Activated CD8-positive, alpha-beta memory T cell treated with anti-CD3 and anti-CD28 coated beads, Interleukin-2, amount 10 ng/mL, durations not matched to agents 7 days and 5 days (primary cell): ENCODE data around the gene ZNF74. TPM values are rescaled to one million over a fixed set of nuclear protein-coding genes. Genes with fewer than 3 reads are reported as not detected.
"Not testable (repeated sequence)": the region's sequence is repeated elsewhere in the genome, so short reads cannot be mapped to it uniquely, and the experiment has no call there.

Experiments
- ATAC-seq: fragments of 150-1000 bp; cut with Tn5 transposase; one replicate; pipeline ENCODE4 v1.10.0; 2021; ENCODE audit warnings: moderate library complexity
- CTCF ChIA-PET: fragments of 350-600 bp; sonication (Branson Sonifier 250); formaldehyde crosslinking; loops from one replicate; lab custom pipeline; 2021; ENCODE audit warnings: antibody characterized with exemption; lab: Charles Lee
- DNase-seq: peaks from one replicate; pipeline ENCODE4 v3.0.0-alpha.2; 2020
- H3K27ac Mint-ChIP-seq: one replicate; pipeline ENCODE4 v1.8.0; 2021; ENCODE audit warnings: mild to moderate bottlenecking, mixed read lengths
- H3K27me3 Mint-ChIP-seq: one replicate; pipeline ENCODE4 v1.8.0; 2021; ENCODE audit warnings: mixed read lengths
- H3K36me3 Mint-ChIP-seq: one replicate; pipeline ENCODE4 v1.8.0; 2021; ENCODE audit warnings: mild to moderate bottlenecking, mixed read lengths
- H3K4me1 Mint-ChIP-seq: one replicate; pipeline ENCODE4 v1.8.0; 2021; ENCODE audit warnings: mixed read lengths
- H3K4me3 Mint-ChIP-seq: one replicate; pipeline ENCODE4 v1.8.0; 2021; ENCODE audit warnings: mild to moderate bottlenecking, moderate library complexity, mixed read lengths
- H3K9me3 Mint-ChIP-seq: one replicate; pipeline ENCODE4 v1.8.0; 2022; ENCODE audit warnings: low read depth, mixed read lengths
- total RNA-seq, 2 experiments: library from RNA; stranded (reverse); gene quantifications; one replicate each; pipeline ENCODE4 v1.2.3, GENCODE V29; 2021

Gene ZNF74
- total RNA-seq, 2 experiments from 2014 or later = 10.0 to 10.9 TPM

DNA sequence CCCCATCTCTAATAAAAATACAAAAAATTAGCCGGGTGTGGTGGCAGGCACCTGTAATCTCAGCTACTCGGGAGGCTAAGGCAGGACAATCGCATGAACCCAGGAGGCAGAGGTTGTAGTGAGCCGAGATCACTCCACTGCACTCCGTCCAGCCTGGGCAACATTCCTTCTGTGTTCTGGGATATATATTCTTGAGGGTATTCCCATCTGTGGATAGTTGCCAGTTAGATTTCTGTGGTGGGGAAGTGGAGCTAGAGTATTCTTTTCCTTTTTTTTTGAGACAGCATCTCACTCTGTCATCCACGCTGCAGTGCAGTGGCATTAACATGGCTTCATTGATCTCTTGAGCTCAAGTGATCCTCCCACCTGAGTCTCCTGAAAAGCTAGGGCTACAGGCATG is 9.1 kb upstream of the ZNF74 start:
- Mint-ChIP-seq H3K4me1 (no peaks in the 10 kb centered on the region), H3K4me3 (no peak overlapping the region), H3K27ac (no peak overlapping the region), H3K9me3 (no peaks in the 10 kb centered on the region), H3K27me3 (peaks cover 23% of the 10 kb centered on the region), H3K36me3 (peaks cover 2% of the 10 kb centered on the region)
- CTCF ChIA-PET = no interaction called here
- no peak for ATAC-seq
- no peak for DNase-seq

DNA sequence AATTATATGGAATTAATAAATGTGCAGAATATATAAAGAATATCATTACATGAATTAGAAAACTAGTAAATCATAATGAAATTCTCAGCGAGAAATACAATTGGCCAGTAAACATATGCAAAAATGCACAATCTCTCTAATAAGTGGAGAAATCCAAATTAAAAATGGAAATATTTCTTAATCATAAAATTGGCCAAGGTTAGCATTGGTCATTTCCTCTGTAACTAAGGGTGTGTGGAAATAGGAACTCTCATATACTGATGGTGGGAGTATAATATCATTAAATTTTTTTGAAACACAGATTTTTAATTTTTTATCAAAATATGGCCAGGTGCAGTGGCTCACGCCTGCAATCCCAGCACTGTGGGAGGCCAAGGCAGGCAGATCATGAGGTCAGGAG is 7.6 kb upstream of the ZNF74 start:
- Mint-ChIP-seq H3K36me3 (peaks cover 2% of the 10 kb centered on the region), H3K27me3 (peaks cover 23% of the 10 kb centered on the region), H3K4me1 (no peaks in the 10 kb centered on the region), H3K9me3 (no peaks in the 10 kb centered on the region), H3K27ac (no peak overlapping the region), H3K4me3 (no peak overlapping the region)
- DNase-seq = no peak
- no peak for ATAC-seq
- CTCF ChIA-PET = no interaction called here

DNA sequence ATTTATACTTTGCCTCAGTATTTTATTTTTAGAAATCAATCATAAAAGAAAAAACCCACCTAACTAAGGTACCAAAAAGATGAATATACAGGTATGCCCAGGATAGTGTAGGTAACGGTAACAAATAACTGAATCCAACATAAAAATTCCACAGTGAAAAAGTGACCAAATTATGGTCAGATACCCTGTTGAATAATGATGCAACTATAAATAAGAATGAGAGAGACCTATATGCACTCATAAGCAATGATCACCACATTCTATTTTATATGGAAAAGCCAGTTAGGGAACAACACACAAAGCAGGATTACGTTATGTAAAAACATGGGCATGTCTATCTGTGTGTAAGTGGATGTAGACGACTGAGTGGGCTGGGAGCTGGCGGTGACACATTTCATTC is 7.0 kb upstream of the ZNF74 start:
- peaks cover 19% of the 10 kb centered on the region for H3K27me3 Mint-ChIP-seq
- H3K36me3 Mint-ChIP-seq = peaks cover 2% of the 10 kb centered on the region
- ATAC-seq (no peak), DNase-seq (no peak)
- H3K9me3 Mint-ChIP-seq = no peaks in the 10 kb centered on the region
- no peaks in the 10 kb centered on the region for H3K4me1 Mint-ChIP-seq
- H3K4me3 Mint-ChIP-seq = no peak overlapping the region
- H3K27ac Mint-ChIP-seq = no peak overlapping the region
- CTCF ChIA-PET = no interaction called here

DNA sequence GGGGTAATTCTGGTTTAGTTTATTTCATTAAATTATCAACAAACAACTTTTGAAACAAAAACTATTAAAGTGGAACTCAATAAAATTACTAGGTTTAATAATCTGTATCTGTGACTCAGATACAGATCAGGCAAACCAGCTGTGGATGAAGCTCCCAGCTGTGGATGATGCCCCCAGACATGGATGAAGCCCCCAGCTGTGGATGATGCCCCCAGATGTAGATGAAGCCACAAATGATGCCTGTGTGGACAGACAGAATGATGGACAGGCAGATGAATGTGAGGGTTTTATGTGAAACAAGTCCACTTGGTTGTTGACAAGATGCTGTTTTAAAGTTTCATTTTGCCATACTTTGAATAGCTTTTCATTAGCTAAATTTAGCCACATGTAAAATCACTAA is 5.8 kb upstream of the ZNF74 start:
- Mint-ChIP-seq H3K36me3 (peaks cover 2% of the 10 kb centered on the region), H3K27ac (no peak overlapping the region), H3K4me1 (no peaks in the 10 kb centered on the region), H3K27me3 (peaks cover 14% of the 10 kb centered on the region), H3K9me3 (no peaks in the 10 kb centered on the region), H3K4me3 (no peak overlapping the region)
- CTCF ChIA-PET = interaction anchor here (1.3 kb wide), 1 partner anchor 30 kb away, joined by 5 read pairs; no protein-coding TSS in a partner anchor
- DNase-seq = no peak
- no peak for ATAC-seq

DNA sequence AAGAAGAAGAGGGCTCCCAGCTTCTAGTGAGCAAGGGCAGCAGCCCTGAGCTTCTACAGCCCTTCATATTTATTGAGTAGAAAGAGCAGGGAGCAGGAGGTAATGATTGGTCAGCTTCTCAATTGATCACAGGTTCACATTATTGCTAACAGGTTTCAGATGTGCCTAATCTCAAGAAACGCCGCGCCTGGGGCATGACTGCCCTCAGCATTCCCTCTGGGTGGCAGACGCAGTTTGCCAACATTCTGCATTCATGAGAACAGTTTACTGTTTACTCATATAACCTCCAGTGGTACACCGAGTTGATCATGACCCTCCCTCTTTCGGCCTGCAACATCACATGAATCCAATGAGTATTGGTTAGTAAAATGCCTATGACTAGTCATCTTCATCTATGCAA is 4.7 kb upstream of the ZNF74 start:
- no peaks in the 10 kb centered on the region for H3K9me3 Mint-ChIP-seq
- peaks cover 2% of the 10 kb centered on the region for H3K36me3 Mint-ChIP-seq
- ATAC-seq (no peak), DNase-seq (no peak)
- no peak overlapping the region for H3K4me3 Mint-ChIP-seq
- H3K27ac Mint-ChIP-seq = no peak overlapping the region
- peaks cover 2% of the 10 kb centered on the region for H3K4me1 Mint-ChIP-seq
- H3K27me3 Mint-ChIP-seq = peaks cover 12% of the 10 kb centered on the region
- CTCF ChIA-PET = no interaction called here

DNA sequence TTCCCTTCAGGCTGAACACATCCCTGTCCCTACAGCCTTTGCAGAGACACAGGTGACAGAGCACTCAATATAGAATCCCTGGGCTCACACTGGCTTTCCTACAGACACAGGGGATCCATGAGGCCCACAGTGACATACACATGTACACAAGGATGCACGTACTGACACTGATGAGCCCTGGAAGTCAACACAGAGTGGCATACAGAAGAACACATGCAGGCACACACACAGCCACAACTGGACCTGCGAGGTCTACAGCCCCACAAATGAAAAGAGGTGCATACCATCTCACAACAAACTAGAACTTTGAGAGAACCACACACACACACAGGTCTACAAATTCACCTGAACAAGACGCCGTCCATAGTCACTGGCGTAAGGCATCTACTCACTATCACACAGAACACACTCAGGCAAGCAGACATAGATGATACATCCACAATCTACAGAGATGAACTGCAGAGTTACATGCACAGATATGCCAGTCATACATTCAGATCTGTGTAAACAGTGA is 3.5 kb upstream of the ZNF74 start:
- H3K9me3 Mint-ChIP-seq = no peaks in the 10 kb centered on the region
- no peak for DNase-seq
- H3K36me3 Mint-ChIP-seq = peaks cover 2% of the 10 kb centered on the region
- H3K27me3 Mint-ChIP-seq = peaks cover 9% of the 10 kb centered on the region
- CTCF ChIA-PET = no interaction called here
- no peak overlapping the region for H3K4me3 Mint-ChIP-seq
- no peak overlapping the region for H3K27ac Mint-ChIP-seq
- ATAC-seq = no peak
- peaks cover 11% of the 10 kb centered on the region for H3K4me1 Mint-ChIP-seq

DNA sequence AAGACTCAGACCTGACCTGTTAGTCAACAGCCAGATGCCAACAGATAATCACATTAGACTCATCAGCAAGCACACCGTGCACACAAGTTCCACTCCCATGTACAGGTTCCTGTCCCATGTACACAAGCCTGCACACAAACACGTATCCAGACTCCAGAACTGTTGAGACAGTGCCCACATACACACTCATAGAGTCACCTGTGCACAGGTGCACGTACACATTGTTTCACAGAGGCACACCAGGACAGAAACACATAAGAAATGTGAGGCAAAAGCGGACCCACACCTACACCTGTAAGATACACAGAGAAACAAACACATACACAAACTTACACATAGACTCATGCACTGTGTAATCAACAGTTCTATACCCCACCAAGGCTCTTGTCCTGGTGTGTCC is 2.7 kb upstream of the ZNF74 start:
- CTCF ChIA-PET = interaction anchor here (1.0 kb wide), 1 partner anchor 27 kb away, joined by 3 read pairs; no protein-coding TSS in a partner anchor
- no peak for ATAC-seq
- Mint-ChIP-seq H3K36me3 (peaks cover 2% of the 10 kb centered on the region), H3K27ac (no peak overlapping the region), H3K4me1 (peaks cover 18% of the 10 kb centered on the region), H3K9me3 (no peaks in the 10 kb centered on the region), H3K27me3 (peaks cover 9% of the 10 kb centered on the region), H3K4me3 (no peak overlapping the region)
- no peak for DNase-seq

DNA sequence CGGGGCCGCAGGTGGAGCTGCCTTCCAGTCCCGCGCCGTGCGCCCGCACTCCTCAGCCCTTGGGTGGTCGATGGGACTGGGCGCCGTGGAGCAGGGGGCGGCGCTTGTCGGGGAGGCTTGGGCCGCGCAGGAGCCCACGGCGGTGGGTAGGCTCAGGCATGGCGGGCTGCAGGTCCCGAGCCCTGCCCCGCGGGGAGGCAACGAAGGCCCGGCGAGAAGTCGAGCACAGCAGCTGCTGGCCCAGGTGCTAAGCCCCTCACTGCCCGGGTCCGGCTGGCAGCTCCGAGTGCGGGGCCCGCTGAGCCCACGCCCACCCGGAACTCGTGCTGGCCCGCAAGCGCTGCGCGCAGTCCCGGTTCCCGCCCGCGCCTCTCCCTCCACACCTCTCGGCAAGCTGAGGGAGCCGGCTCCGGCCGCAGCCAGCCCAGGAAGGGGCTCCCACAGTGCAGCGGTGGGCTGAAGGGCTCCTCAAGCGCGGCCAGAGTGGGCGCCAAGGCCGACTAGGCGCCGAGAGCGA is 1.5 kb upstream of the ZNF74 start:
- not testable (repeated sequence) for DNase-seq, H3K27me3 Mint-ChIP-seq, H3K9me3 Mint-ChIP-seq, ATAC-seq, H3K27ac Mint-ChIP-seq, H3K4me3 Mint-ChIP-seq, H3K36me3 Mint-ChIP-seq
- CTCF ChIA-PET = interaction anchor here (1.0 to 1.2 kb wide), 2 partner anchors 26 to 64 kb away, joined by 3 to 6 read pairs; no protein-coding TSS in a partner anchor
- peaks cover 22% of the 10 kb centered on the region for H3K4me1 Mint-ChIP-seq

DNA sequence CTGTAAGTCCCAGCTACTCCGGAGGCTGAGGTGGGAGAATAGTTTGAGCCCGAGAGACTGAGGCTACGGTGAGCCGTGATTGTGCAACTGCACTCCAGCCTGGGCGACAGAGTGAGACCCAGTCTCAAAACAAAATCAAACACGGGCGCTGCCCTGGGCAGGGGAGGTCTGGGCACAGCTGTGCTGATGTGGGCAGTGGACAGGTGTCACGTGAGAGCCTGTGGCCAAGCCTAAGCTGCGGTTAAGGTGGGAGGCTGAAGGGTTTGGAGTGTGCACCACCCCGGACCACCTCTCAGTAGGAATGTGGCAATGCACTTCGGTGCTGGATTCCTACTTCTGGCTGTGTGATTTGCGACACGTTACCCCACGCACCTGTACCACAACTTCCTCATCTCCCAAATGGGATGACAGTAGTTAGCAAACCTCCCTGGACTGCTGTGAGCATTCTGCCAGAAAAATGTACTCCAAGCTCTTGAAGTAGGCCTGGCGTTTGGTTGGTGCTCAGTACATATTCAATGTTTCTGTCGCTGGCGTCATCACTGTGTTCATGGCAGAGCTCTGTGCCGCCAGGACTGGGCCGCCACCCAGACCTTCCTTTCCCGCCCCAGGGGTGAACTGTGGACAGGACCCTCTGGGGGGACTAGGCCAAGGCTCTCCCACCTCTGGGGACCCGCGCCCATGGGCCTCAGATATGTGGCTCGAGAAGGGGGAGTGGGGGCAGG is 807 bp upstream of the ZNF74 start:
- CTCF ChIA-PET = interaction anchor here (1.1 to 2.7 kb wide), 3 partner anchors 25 to 119 kb away, joined by 4 to 14 read pairs (median 6); no protein-coding TSS in a partner anchor
- Mint-ChIP-seq H3K9me3 (no peaks in the 10 kb centered on the region), H3K4me3 (peak overlapping the region; percentile 81), H3K36me3 (peaks cover 4% of the 10 kb centered on the region), H3K27me3 (no peaks in the 10 kb centered on the region), H3K27ac (peak overlapping the region; percentile 91), H3K4me1 (peaks cover 22% of the 10 kb centered on the region)
- no peak for DNase-seq
- no peak for ATAC-seq

DNA sequence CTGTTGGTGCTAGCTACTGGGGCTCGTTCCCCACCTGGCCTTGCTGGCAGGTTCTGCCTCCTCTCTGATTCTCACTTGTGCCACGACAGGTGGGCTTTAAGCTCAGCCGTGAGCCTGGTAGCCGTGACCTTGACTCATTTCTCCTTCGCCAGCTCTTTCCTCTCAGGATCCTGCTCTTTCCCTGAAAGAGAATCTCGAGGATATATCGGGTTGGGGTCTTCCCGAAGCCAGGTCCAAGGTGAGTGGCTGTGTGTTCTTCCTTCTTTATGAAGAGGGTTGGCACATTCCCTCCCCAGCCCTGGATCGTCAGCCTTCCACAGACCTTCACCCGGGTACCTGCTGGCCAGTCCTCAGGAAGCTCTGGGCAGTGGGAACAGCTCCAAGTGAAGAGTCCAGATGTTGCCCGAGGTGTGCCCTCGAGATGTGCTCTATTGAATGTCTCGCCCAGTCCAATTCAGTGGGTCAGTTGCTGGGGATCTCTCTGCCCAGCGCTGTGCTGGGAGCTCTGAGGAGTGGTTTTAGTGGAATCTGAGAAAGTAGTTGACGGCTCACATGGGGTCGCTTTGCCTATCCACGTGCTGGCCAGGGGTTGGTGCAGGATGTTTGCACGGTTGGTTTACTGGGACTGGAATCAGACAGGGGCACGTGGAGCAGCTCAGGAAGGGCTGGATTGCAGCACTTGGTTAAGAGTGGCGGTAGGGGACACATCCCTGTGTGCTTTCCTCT is 1.4 kb downstream of the ZNF74 start:
- Mint-ChIP-seq H3K27me3 (no peaks in the 10 kb centered on the region), H3K36me3 (peaks cover 2% of the 10 kb centered on the region), H3K27ac (peak overlapping the region; percentile 49), H3K4me1 (peaks cover 22% of the 10 kb centered on the region), H3K9me3 (no peaks in the 10 kb centered on the region), H3K4me3 (peak overlapping the region; percentile 81)
- ATAC-seq (no peak), DNase-seq (no peak)
- CTCF ChIA-PET = interaction anchor here (1.0 to 3.1 kb wide), 3 partner anchors 23 to 110 kb away, joined by 3 to 14 read pairs (median 9); partner anchors contain the start of gene DGCR6L

DNA sequence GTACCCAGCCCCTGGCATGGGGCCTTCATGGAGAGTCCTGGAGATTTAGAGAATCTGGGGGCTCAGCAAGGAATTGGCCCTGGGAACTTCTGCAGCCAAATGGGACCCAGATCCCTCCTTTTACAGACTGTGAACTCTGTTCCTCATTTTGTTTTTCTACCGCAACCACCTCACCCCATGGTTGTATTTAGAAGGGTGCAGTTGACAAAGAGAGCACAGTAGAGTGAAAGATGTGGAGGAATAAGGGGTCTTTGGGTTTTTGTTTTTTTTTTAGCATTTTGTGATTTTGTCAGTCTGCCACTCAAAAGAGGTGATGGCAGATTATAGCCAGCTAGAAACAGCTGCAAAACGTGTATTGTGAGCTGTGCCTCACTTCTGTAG is 1.9 kb downstream of the ZNF74 start:
- CTCF ChIA-PET = interaction anchor here (3.1 kb wide), 1 partner anchor 76 kb away, joined by 9 read pairs; the partner anchor contains the start of gene DGCR6L
- peaks cover 22% of the 10 kb centered on the region for H3K4me1 Mint-ChIP-seq
- no peak for DNase-seq
- H3K36me3 Mint-ChIP-seq = peaks cover 2% of the 10 kb centered on the region
- no peaks in the 10 kb centered on the region for H3K27me3 Mint-ChIP-seq
- no peak overlapping the region for H3K27ac Mint-ChIP-seq
- H3K4me3 Mint-ChIP-seq = peak overlapping the region; percentile 81
- no peak for ATAC-seq
- no peaks in the 10 kb centered on the region for H3K9me3 Mint-ChIP-seq

DNA sequence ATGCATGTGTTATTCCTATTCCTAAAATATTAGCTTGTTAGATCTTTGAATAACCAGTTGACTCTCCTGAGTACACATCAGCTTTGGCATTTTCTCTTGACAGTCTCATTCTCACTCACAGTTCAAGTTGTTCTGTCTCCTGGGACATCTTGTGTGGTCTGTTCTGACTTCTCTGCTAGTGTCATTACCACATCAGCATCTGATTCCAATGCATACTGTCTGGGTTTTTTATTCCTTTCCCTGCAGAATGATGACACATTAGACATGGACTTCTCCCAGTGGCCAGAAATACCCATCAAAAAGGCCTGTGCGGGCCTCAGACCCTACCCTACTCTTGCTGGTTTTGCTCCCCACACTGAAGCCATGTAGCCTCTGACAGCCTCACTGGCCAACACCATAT is 2.7 kb downstream of the ZNF74 start:
- CTCF ChIA-PET = interaction anchor here (3.1 kb wide), 1 partner anchor 77 kb away, joined by 9 read pairs; the partner anchor contains the start of gene DGCR6L
- Mint-ChIP-seq H3K4me3 (no peak overlapping the region), H3K36me3 (peaks cover 2% of the 10 kb centered on the region)

DNA sequence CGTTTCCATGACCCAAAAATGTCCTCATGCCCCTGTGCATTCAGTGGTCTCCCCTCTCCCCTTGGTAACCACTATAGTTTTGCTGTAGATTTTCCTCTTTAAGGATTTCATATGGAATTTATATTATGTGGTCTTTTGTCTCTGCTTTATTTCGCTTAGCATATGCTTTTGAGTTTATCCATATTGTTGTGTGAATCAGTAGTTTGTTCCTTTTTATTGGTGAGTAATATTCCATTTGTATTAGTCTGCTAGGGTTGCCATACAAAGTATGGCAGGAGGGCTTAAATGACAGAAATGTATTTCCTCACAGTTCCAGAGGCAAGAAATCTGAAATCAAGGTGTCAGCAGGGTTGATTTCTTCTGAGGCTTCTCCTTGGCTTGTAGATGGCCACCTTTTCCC is 3.5 kb downstream of the ZNF74 start:
- Mint-ChIP-seq H3K4me1 (peaks cover 22% of the 10 kb centered on the region), H3K36me3 (peaks cover 2% of the 10 kb centered on the region), H3K4me3 (no peak overlapping the region), H3K27me3 (no peaks in the 10 kb centered on the region), H3K9me3 (no peaks in the 10 kb centered on the region), H3K27ac (no peak overlapping the region)
- CTCF ChIA-PET = no interaction called here
- DNase-seq (no peak), ATAC-seq (no peak)

More for the DNA sequence above, 2.7 kb downstream of the ZNF74 start:
- H3K9me3 Mint-ChIP-seq = no peaks in the 10 kb centered on the region
- no peaks in the 10 kb centered on the region for H3K27me3 Mint-ChIP-seq
- no peak for DNase-seq
- no peak overlapping the region for H3K27ac Mint-ChIP-seq
- ATAC-seq = no peak
- H3K4me1 Mint-ChIP-seq = peaks cover 22% of the 10 kb centered on the region
